ENCODE measurements around the gene OSBPL3.

The OSBPL3 gene

DNA sequence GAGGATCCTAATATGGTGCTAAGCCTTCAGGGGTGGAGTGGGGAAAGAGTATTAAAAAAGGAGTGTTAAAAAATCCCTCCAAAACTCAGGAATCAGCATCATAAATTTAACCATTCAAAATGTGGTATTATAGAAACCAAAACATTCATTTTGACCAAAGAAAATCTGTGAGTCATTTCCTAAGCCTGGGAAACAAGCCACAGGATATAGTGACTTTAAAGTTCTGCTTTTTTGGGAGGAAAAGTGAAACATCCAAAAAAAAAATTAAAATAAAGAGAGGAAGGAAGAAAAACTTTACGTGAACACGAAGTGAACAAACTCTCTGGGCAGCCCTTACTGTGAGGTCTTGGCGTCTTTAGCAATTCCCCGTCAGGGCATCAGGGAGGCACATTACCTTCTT lies 148.7 kb downstream of the OSBPL3 start:
- H3K4me2 ChIP-seq, result peak overlapping the region; percentile 5 to 90 (median 61); a peak in 19 of 22 replicates
- no peaks in the 10 kb centered on the region; a peak in 2 of 22 replicates for H4K20me1 ChIP-seq
- H3K4me1 ChIP-seq, result peaks cover 45 to 90% (median 58%) of the 10 kb centered on the region in 10 experiments
- H3K9ac ChIP-seq, result peak overlapping the region in 2 of 11 experiments; percentile 44 to 47; a peak in 2 of 22 replicates
- H3K27me3 ChIP-seq, result no peaks in the 10 kb centered on the region
- peaks cover 12 to 37% (median 19%) of the 10 kb centered on the region in 11 experiments; a peak in 15 of 22 replicates for H3K36me3 ChIP-seq
- no peak for TF ChIP-seq Cebpa-rat (IDR thresholded peaks at IDR 0.05)
- H3K27ac ChIP-seq, result peak overlapping the region in 4 of 11 experiments; percentile 48 to 63 (median 51); a peak in 9 of 22 replicates
- peak overlapping the region in 3 of 10 experiments; percentile 2 to 27 (median 7); a peak in 3 of 20 replicates for H3K4me3 ChIP-seq
- H3K9me3 ChIP-seq (replicated peaks in 1 of 11), result no peaks in the 10 kb centered on the region

- Histone ChIP-seq H3K27ac (peak overlapping the region in 1 of 11 experiments; percentile 63; a peak in 3 of 22 replicates), H3K9ac (0 out of 22 replicates have a peak overlapping the region, but pooled peaks of 1 of the 11 experiments have one; percentile 47), H3K4me1 (peaks cover 38 to 90% (median 56%) of the 10 kb centered on the region in 10 experiments), H3K4me3 (peak overlapping the region in 2 of 10 experiments; percentile 7 to 27; a peak in 1 of 20 replicates), H4K20me1 (no peaks in the 10 kb centered on the region; a peak in 2 of 22 replicates), H3K27me3 (no peaks in the 10 kb centered on the region), H3K4me2 (peak overlapping the region in 7 of 11 experiments; percentile 55 to 90 (median 81); a peak in 15 of 22 replicates), H3K9me3 (replicated peaks in 1 of 11) (no peaks in the 10 kb centered on the region), H3K36me3 (peaks cover 12 to 37% (median 19%) of the 10 kb centered on the region in 11 experiments; a peak in 15 of 22 replicates)
- TF ChIP-seq Cebpa-rat (IDR thresholded peaks at IDR 0.05), result no peak
These were observed 149.4 kb downstream of the OSBPL3 start for GRCh38 chr7:24830440-24831050.

DNA sequence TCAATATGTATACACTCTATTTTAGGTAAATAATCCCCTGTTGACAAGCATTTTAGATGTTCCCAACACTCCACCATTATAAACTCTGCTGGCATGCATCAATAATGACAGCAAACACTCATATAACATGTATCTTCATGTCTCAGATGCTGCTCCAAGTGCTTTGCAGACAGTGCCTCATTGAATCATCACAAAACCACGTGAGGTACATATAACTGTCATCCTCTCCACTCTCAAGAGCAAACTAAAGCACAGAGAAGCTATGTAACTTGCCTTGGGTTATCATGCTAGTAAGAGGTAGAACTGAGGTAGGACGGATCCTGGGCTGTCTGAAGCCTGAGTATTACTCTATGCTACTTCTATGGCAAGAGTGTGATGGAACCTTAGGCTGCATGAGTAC lies 150.2 kb downstream of the OSBPL3 start:
- no peak overlapping the region for H3K4me3 ChIP-seq
- TF ChIP-seq Cebpa-rat (IDR thresholded peaks at IDR 0.05), result no peak
- H3K4me1 ChIP-seq, result peaks cover 30 to 90% (median 53%) of the 10 kb centered on the region in 10 experiments; a peak in 19 of 20 replicates
- no peaks in the 10 kb centered on the region for H3K9me3 ChIP-seq (replicated peaks in 1 of 11)
- no peaks in the 10 kb centered on the region; a peak in 2 of 22 replicates for H4K20me1 ChIP-seq
- no peaks in the 10 kb centered on the region for H3K27me3 ChIP-seq
- H3K4me2 ChIP-seq, result peak overlapping the region in 4 of 11 experiments; percentile 10 to 90 (median 89); a peak in 6 of 22 replicates
- no peak overlapping the region for H3K9ac ChIP-seq
- H3K36me3 ChIP-seq, result peaks cover 12 to 37% (median 19%) of the 10 kb centered on the region in 11 experiments; a peak in 15 of 22 replicates
- no peak overlapping the region for H3K27ac ChIP-seq

DNA sequence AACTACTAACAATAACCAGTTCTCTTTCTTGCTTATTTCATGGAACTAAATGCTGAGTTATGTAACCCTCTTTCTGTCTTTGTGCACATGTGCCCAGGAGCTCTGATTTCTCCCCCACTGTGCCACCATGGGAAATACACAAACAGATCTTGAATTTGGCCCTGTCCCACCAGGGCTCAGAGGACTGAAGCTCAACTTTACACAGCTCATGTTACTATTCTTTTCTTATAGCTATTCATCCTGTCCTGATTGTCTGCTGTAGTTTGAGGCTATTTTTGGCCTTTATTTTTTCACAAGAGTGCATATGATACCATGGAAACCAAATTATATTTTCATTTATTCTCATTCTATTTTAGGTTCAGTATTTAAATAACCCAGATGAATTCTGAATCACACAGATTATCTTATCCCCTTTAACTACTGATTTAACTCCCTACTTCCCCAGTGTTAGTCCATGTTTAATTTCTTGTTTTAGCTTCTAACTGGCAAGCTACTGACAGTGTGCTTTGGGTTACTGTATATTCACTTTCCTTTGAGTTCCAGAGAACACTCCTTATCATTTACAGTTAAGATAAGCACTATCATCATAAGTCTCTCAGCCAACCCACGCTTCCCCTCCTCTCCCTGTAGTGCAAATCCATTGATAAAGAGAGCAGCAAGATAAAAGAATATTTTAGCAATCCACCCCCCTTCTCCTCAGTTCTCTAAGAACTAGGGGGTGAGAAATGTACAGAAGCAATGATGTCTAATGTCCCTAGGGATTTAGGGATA lies 150.9 kb downstream of the OSBPL3 start:
- no peaks in the 10 kb centered on the region; a peak in 1 of 22 replicates for H4K20me1 ChIP-seq
- peaks cover 23 to 86% (median 46%) of the 10 kb centered on the region in 10 experiments; a peak in 19 of 20 replicates for H3K4me1 ChIP-seq
- H3K4me3 ChIP-seq, result no peak overlapping the region
- H3K9ac ChIP-seq, result no peak overlapping the region
- no peak for TF ChIP-seq Cebpa-rat (IDR thresholded peaks at IDR 0.05)
- no peak overlapping the region for H3K27ac ChIP-seq
- no peaks in the 10 kb centered on the region for H3K9me3 ChIP-seq (replicated peaks in 1 of 11)
- H3K36me3 ChIP-seq, result peaks cover 12 to 37% (median 19%) of the 10 kb centered on the region in 11 experiments; a peak in 15 of 22 replicates
- peak overlapping the region in 3 of 11 experiments; percentile 9 to 90 (median 50); a peak in 5 of 22 replicates for H3K4me2 ChIP-seq
- H3K27me3 ChIP-seq, result no peaks in the 10 kb centered on the region

- Histone ChIP-seq H3K9me3 (replicated peaks in 1 of 11) (no peaks in the 10 kb centered on the region), H3K4me2 (peak overlapping the region in 2 of 11 experiments; percentile 70 to 80; a peak in 5 of 22 replicates), H3K9ac (no peak overlapping the region), H3K36me3 (peaks cover 12 to 50% (median 19%) of the 10 kb centered on the region in 11 experiments; a peak in 15 of 22 replicates), H4K20me1 (no peaks in the 10 kb centered on the region; a peak in 1 of 22 replicates), H3K27ac (no peak overlapping the region), H3K4me1 (peaks cover 8 to 71% (median 31%) of the 10 kb centered on the region in 10 experiments; a peak in 18 of 20 replicates), H3K4me3 (no peak overlapping the region), H3K27me3 (no peaks in the 10 kb centered on the region)
- no peak for TF ChIP-seq Cebpa-rat (IDR thresholded peaks at IDR 0.05)
These were observed 152.4 kb downstream of the OSBPL3 start for GRCh38 chr7:24827589-24827988.

DNA sequence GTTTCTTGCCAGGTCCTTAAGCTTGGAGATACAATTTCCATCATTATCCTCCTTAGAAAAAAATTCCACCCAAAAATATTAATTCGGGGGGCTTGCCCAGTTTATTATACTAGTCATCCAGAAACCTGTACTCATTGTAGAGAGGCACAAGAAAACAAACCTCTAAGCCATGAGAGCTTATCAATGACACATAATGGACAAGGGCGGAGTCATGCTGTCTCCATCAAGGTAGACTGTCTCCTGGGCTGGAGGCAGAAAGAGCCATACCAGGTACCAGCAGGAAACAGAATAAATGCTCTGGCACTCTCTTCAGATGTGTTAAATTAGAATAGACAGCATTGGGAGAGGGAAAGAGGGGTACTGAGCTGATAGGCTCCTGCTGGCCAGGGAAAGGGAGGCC lies 153.0 kb downstream of the OSBPL3 start:
- Histone ChIP-seq H3K9me3 (replicated peaks in 1 of 11) (no peaks in the 10 kb centered on the region), H3K27ac (no peak overlapping the region), H3K36me3 (peaks cover 12 to 54% (median 19%) of the 10 kb centered on the region in 11 experiments; a peak in 15 of 22 replicates), H3K4me1 (peaks cover 7 to 67% (median 29%) of the 10 kb centered on the region in 10 experiments; a peak in 18 of 20 replicates), H3K4me2 (peak overlapping the region in 5 of 11 experiments; percentile 14 to 80 (median 65); a peak in 10 of 22 replicates), H3K9ac (no peak overlapping the region), H3K4me3 (no peak overlapping the region), H4K20me1 (no peaks in the 10 kb centered on the region; a peak in 1 of 22 replicates), H3K27me3 (no peaks in the 10 kb centered on the region)
- TF ChIP-seq Cebpa-rat (IDR thresholded peaks at IDR 0.05), result no peak

DNA sequence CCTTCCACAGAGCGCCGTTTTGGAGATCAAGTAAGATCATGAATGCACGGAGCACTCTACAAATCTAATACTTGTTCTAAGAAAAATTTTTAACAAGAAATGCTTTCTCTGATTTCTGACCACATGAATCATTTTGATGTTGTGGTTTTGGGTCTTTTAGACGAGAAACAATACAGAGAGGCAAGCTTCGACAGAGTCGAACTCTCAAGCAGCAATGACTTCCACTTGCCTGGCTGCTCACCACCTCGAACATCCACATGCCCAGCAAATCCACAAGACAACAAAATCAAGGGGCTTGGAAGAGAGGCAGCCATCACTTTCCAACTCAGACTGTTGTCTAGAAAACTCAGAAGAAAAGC lies 153.3 kb downstream of the OSBPL3 start:
- peaks cover 12 to 54% (median 19%) of the 10 kb centered on the region in 11 experiments; a peak in 15 of 22 replicates for H3K36me3 ChIP-seq

DNA sequence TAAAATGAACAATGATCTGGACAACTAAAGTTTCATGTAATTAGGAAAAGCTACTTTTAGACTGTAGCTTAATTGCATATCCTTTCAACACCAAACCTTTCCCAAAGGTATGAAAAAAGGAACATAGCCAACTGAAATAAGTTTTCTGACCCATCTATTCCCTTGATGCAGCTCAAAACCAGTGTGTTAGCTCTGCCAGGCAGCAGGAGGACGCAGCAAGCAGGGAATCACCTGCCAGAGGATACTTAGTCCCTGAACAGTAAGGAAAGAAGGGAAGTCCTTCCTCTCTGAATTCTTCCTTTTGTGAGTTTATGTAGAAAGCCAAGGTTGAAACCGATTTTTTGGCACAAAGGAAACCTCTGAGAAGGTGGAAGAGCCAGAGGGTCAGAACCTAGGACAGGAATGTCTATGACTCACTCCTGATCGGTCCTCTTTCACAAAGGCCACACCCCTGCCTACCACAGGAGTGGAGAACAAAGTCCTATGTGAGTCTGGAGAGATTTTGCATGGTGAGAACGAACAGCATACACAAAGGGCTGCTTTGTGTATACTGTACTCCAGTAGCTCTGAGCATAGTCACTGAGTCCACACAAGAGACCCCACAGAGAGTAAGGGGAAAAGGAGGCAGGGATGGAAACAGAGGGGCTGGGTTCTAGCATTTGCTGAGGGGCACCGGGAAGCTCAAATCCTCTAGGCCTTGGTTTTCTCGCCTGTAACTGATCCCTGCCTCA lies 153.9 kb downstream of the OSBPL3 start:
- Histone ChIP-seq H4K20me1 (no peaks in the 10 kb centered on the region), H3K27ac (no peak overlapping the region), H3K4me2 (peak overlapping the region in 5 of 11 experiments; percentile 37 to 80 (median 65); a peak in 11 of 22 replicates), H3K4me3 (no peak overlapping the region), H3K27me3 (no peaks in the 10 kb centered on the region), H3K36me3 (peaks cover 12 to 54% (median 19%) of the 10 kb centered on the region in 11 experiments; a peak in 15 of 22 replicates), H3K4me1 (peaks cover 10 to 67% (median 30%) of the 10 kb centered on the region in 10 experiments), H3K9me3 (replicated peaks in 1 of 11) (no peaks in the 10 kb centered on the region), H3K9ac (no peak overlapping the region)
- no peak for TF ChIP-seq Cebpa-rat (IDR thresholded peaks at IDR 0.05)

More for the DNA sequence above, 153.3 kb downstream of the OSBPL3 start:
- Histone ChIP-seq H3K9ac (no peak overlapping the region), H3K9me3 (replicated peaks in 1 of 11) (no peaks in the 10 kb centered on the region), H3K4me1 (peaks cover 10 to 67% (median 30%) of the 10 kb centered on the region in 10 experiments), H4K20me1 (no peaks in the 10 kb centered on the region; a peak in 1 of 22 replicates), H3K4me3 (no peak overlapping the region), H3K27ac (no peak overlapping the region), H3K4me2 (peak overlapping the region in 6 of 11 experiments; percentile 14 to 80 (median 64); a peak in 12 of 22 replicates), H3K27me3 (no peaks in the 10 kb centered on the region)
- no peak for TF ChIP-seq Cebpa-rat (IDR thresholded peaks at IDR 0.05)
